Vagina (tissue), 2 donors: ENCODE data around the gene MC1R. TPM values are rescaled to one million over a fixed set of nuclear protein-coding genes. Genes with fewer than 3 reads are reported as not detected.

Experiments
- DNase-seq, 2 donors: peaks; one replicate each; pipeline ENCODE4 v3.0.0-alpha.2; 2017; ENCODE audit errors: extremely low spot score in 2 of 2
- H3K27ac ChIP-seq: fragments of 200-600 bp; sonication (generic); one replicate; pipeline ENCODE4 v1.5.1; 2019
- H3K27me3 ChIP-seq: fragments of 200-600 bp; sonication (generic); one replicate; pipeline ENCODE4 v1.5.1; 2019
- H3K36me3 ChIP-seq, 2 donors: fragments of 200-600 bp; sonication (generic); one replicate each; pipeline ENCODE4 v1.5.1; 2017 to 2019
- H3K4me1 ChIP-seq: fragments of 200-600 bp; sonication (generic); one replicate; pipeline ENCODE4 v1.5.1; 2019
- H3K4me3 ChIP-seq, 2 donors: fragments of 200-600 bp; sonication (generic); 1 replicate in 1 of 2; 2 replicates in 1 of 2; pipeline ENCODE4 v1.5.1; 2016 to 2019
- H3K9me3 ChIP-seq: fragments of 200-600 bp; sonication (generic); one replicate; pipeline ENCODE4 v1.5.1; 2019
- POLR2A ChIP-seq, 2 donors: fragments of 450-650 bp; IDR thresholded peaks; one replicate each; pipeline ENCODE4 v1.6.1; 2017; ENCODE audit warnings: antibody characterized with exemption in 2 of 2, mild to moderate bottlenecking in 2 of 2, moderate library complexity in 2 of 2
- POLR2AphosphoS5 ChIP-seq, 2 donors: sonication (generic); formaldehyde crosslinking; IDR thresholded peaks; one replicate each; pipeline ENCODE4 v1.9.0; 2017; ENCODE audit warnings: antibody characterized with exemption in 2 of 2, mild to moderate bottlenecking in 2 of 2, low read depth in 1 of 2; ENCODE audit not compliant: insufficient read depth in 1 of 2
- intact Hi-C: fragments of 100-400 bp; cut with DNase I; formaldehyde crosslinking; loops from one replicate; pipeline ENCODE4 v1.15.1; 2023
- total RNA-seq: library from RNA; depleted of rRNA; stranded (reverse); fragments of >200 nt; gene quantifications from one replicate; pipeline ENCODE4 v1.2.3, GENCODE V29; 2016
- TF ChIP-seq, protein P1 (sequence below), 3 experiments: fragments of 450-650 bp in 2 of 3; fragments of 200-600 bp in 1 of 3; sonication (generic) in 1 of 3; IDR thresholded peaks; one replicate each; pipeline ENCODE4 v1.5.1; 2017 to 2019; ENCODE audit warnings: antibody characterized with exemption in 3 of 3, mild to moderate bottlenecking in 2 of 3, moderate library complexity in 2 of 3

Gene MC1R
- total RNA-seq, 1 donor from 2014 or later = 4.4 TPM

DNA sequence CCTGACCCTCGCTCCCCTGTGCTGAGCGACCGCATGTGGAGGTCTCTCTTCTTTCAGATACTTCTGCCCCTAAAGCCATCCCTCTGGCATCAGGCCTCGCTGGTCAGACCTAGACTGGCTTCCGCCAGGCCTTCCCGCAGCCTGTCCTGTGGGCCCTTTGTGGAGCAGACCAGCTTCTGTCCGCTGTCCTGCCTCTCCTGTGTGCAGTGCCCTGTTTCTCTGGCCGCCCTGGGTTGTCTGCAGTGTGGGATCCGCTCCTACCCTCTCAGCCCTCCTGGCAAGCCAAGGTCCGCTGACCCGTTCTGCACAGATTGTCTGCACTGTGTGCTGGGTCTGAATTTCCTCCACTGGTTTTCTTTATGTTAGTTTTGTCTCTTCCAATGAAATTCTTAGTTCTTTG, 21.5 kb upstream of the MC1R start:
- intact Hi-C loops = no loop called here
- TF ChIP-seq POLR2A (IDR thresholded peaks at IDR 0.05) = no peak
- H3K4me3 ChIP-seq = no peak overlapping the region
- no peak overlapping the region for H3K27ac ChIP-seq
- no peak for DNase-seq
- no peaks in the 10 kb centered on the region for H3K9me3 ChIP-seq
- no peaks in the 10 kb centered on the region for H3K27me3 ChIP-seq
- peaks cover 0 to 77% of the 10 kb centered on the region in 2 donors for H3K36me3 ChIP-seq
- H3K4me1 ChIP-seq = no peaks in the 10 kb centered on the region

DNA sequence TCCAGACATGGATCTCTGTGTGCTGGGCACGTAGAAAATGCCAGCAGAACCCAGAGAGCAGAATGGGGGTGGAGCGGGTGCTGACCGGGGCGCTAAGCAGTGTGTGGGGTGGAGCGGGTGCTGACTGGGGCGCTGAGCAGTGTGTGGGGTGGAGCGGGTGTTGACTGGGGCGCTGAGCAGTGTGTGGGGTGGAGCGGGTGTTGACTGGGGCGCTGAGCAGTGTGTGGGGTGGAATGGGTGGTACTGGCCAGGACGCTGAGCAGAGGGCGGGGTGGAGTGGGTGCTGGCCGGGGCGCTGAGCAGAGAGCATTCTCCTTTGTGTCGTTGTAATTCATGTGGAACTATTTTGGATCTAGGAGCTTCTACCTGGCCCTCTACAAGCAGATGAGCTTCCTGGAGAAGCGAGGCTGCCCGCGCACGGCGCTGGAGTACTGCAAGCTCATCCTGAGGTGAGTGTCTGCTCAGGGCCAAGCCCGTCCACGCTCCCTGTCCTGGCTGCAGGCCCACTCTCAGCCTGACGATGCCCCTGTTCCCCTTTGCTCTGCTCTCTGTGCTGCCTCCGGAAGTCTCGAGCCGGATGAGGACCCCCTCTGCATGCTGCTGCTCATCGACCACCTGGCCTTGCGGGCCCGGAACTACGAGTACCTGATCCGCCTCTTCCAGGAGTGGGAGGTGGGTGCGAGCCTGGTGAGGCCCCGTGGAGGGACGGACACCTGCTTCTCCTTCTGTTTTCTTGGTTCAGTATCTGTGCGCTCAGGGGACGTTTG, 20.3 kb upstream of the MC1R start:
- no peak for DNase-seq
- Histone ChIP-seq H3K36me3 (peaks cover 0 to 73% of the 10 kb centered on the region in 2 donors), H3K4me1 (no peaks in the 10 kb centered on the region), H3K27me3 (no peaks in the 10 kb centered on the region), H3K4me3 (no peak overlapping the region), H3K9me3 (no peaks in the 10 kb centered on the region), H3K27ac (no peak overlapping the region)
- intact Hi-C loops = no loop called here
- TF ChIP-seq, protein P1, sequence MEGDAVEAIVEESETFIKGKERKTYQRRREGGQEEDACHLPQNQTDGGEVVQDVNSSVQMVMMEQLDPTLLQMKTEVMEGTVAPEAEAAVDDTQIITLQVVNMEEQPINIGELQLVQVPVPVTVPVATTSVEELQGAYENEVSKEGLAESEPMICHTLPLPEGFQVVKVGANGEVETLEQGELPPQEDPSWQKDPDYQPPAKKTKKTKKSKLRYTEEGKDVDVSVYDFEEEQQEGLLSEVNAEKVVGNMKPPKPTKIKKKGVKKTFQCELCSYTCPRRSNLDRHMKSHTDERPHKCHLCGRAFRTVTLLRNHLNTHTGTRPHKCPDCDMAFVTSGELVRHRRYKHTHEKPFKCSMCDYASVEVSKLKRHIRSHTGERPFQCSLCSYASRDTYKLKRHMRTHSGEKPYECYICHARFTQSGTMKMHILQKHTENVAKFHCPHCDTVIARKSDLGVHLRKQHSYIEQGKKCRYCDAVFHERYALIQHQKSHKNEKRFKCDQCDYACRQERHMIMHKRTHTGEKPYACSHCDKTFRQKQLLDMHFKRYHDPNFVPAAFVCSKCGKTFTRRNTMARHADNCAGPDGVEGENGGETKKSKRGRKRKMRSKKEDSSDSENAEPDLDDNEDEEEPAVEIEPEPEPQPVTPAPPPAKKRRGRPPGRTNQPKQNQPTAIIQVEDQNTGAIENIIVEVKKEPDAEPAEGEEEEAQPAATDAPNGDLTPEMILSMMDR (IDR thresholded peaks at IDR 0.05) = no peak
- no peak for TF ChIP-seq POLR2A (IDR thresholded peaks at IDR 0.05)
- TF ChIP-seq POLR2AphosphoS5 (IDR thresholded peaks at IDR 0.05; ENCODE audit: insufficient read depth in 1 of 2, low read depth in 1 of 2) = no peak

DNA sequence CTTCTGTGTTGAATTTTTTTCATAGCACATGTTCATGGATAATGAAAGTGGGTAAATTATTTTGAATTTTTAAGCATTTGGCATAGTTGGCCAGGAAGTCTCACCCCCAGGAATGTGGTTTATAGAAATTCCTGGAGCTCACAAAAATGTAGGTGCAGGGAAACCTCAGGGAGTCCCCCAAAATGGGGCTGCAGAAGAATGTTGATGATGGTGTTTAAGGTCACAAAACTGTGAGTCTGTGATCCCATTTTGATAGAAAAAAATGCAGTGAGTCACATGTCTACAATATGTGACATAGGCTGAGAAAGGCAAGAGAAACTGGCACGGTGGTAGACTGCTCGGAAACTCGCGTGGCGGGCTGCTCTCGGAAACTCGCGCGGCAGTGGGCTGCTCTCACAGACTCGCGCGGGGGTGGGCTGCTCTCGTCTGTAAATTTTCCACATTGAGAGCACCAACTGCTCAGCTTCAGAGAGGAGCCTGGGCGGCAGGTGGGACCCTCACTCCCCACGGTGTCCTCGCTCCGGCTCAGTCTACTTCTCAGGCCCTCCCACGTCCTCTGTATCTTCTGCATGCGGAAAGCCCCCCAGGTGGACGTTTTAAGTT, 18.7 kb upstream of the MC1R start:
- H3K4me1 ChIP-seq = no peaks in the 10 kb centered on the region
- H3K4me3 ChIP-seq = no peak overlapping the region
- intact Hi-C loops = no loop called here
- peaks cover 0 to 71% of the 10 kb centered on the region in 2 donors for H3K36me3 ChIP-seq
- TF ChIP-seq, protein P1 (IDR thresholded peaks at IDR 0.05) = no peak
- TF ChIP-seq POLR2A (IDR thresholded peaks at IDR 0.05) (no peak), POLR2AphosphoS5 (IDR thresholded peaks at IDR 0.05; ENCODE audit: insufficient read depth in 1 of 2, low read depth in 1 of 2) (no peak)
- no peak overlapping the region for H3K27ac ChIP-seq
- no peaks in the 10 kb centered on the region for H3K27me3 ChIP-seq
- no peak for DNase-seq
- H3K9me3 ChIP-seq = no peaks in the 10 kb centered on the region

DNA sequence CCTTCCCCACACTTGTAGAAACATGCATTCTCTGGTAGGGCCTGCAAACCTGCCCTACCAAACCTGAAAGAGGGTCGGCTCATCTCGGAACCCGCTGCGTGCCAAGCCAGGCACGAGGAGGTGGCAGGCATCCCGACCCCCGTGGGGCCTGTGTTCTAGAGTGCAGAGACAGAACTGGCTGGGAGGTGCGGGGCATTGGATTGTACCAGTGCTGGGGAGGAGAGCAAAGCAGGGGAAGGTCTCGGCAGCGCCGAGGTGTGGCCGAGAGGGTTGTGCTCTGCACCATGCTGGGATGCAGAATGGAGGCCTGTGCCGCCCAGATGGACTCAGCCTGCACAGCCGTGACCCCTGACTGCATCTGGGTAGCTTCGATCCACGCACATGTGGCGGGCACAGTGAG, 17.8 kb upstream of the MC1R start:
- TF ChIP-seq POLR2A (IDR thresholded peaks at IDR 0.05) (no peak), POLR2AphosphoS5 (IDR thresholded peaks at IDR 0.05; ENCODE audit: insufficient read depth in 1 of 2, low read depth in 1 of 2) (no peak)
- TF ChIP-seq, protein P1 (IDR thresholded peaks at IDR 0.05) = no peak
- Histone ChIP-seq H3K27ac (no peak overlapping the region), H3K4me1 (no peaks in the 10 kb centered on the region), H3K4me3 (no peak overlapping the region), H3K9me3 (no peaks in the 10 kb centered on the region), H3K36me3 (peaks cover 0 to 69% of the 10 kb centered on the region in 2 donors), H3K27me3 (no peaks in the 10 kb centered on the region)
- intact Hi-C loops = no loop called here
- DNase-seq = no peak

DNA sequence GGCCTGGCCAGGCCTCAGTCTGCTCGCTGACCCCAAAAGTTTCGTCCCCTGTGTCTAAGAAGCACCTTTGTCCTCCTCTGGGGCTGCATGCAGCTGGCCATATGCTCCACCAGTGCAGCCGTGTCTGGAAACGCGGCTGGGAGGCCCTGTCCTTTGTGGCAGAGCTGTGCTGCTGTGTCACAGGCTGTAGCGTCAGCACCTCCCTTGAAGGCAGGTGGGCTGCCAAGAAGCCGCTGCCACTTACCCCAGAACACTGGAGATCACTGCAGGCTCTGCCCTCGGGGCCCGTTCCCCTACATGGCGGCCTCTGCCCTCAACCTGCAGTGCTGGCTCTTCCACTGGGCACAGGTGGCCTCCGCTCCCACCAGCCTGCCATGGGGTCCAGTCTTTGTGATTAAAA, 15.7 kb upstream of the MC1R start:
- no peaks in the 10 kb centered on the region for H3K9me3 ChIP-seq
- H3K36me3 ChIP-seq = peaks cover 0 to 72% of the 10 kb centered on the region in 2 donors
- intact Hi-C loops = no loop called here
- DNase-seq = no peak
- no peak overlapping the region for H3K4me3 ChIP-seq
- H3K27ac ChIP-seq = no peak overlapping the region
- no peaks in the 10 kb centered on the region for H3K27me3 ChIP-seq
- TF ChIP-seq, protein P1 (IDR thresholded peaks at IDR 0.05) = no peak
- TF ChIP-seq POLR2AphosphoS5 (IDR thresholded peaks at IDR 0.05; ENCODE audit: insufficient read depth in 1 of 2, low read depth in 1 of 2) (no peak), POLR2A (IDR thresholded peaks at IDR 0.05) (no peak)
- no peaks in the 10 kb centered on the region for H3K4me1 ChIP-seq
